Smooth muscle cell (in vitro differentiated cells): Measurements from ENCODE around the gene DSCAM. TPM values are rescaled to one million over a fixed set of nuclear protein-coding genes. Genes with fewer than 3 reads are reported as not detected.

ENCODE experiments used
- DNase-seq: peaks from one replicate; lab custom pipeline; 2025; ENCODE audit not compliant: unreplicated experiment; lab: John Stamatoyannopoulos, UW
- H2AFZ ChIP-seq: fragments of 200-600 bp; sonication (generic); 2 replicates; pipeline ENCODE4 v1.6.0; 2016; ENCODE audit warnings: antibody characterized with exemption, low read depth, mild to moderate bottlenecking
- H3F3A ChIP-seq: fragments of 200-600 bp; sonication (generic); 2 replicates; pipeline ENCODE4 v1.6.0; 2017; ENCODE audit warnings: antibody characterized with exemption, low read depth
- H3K27ac ChIP-seq: fragments of 200-600 bp; sonication (generic); 2 replicates; pipeline ENCODE4 v1.5.1; 2016; ENCODE audit warnings: low read depth, mild to moderate bottlenecking
- H3K27me3 ChIP-seq: fragments of 200-600 bp; sonication (generic); 2 replicates; pipeline ENCODE4 v1.6.1; 2016; ENCODE audit warnings: low read depth, mild to moderate bottlenecking
- H3K36me3 ChIP-seq: fragments of 200-600 bp; sonication (generic); 2 replicates; pipeline ENCODE4 v1.5.1; 2016; ENCODE audit warnings: low read depth
- H3K4me1 ChIP-seq: fragments of 200-600 bp; sonication (generic); 2 replicates; pipeline ENCODE4 v1.5.1; 2016; ENCODE audit warnings: low read depth
- H3K4me2 ChIP-seq: fragments of 200-600 bp; sonication (generic); 2 replicates; pipeline ENCODE4 v1.6.0; 2016; ENCODE audit warnings: mild to moderate bottlenecking
- H3K4me3 ChIP-seq: fragments of 200-600 bp; sonication (generic); 2 replicates; pipeline ENCODE4 v1.5.1; 2016; ENCODE audit warnings: mild to moderate bottlenecking
- H3K79me2 ChIP-seq: fragments of 200-600 bp; sonication (generic); 2 replicates; pipeline ENCODE4 v1.6.0; 2016; ENCODE audit warnings: low read depth, mild to moderate bottlenecking
- H3K9ac ChIP-seq: fragments of 200-600 bp; sonication (generic); 2 replicates; pipeline ENCODE4 v1.6.0; 2016; ENCODE audit warnings: low read depth
- H3K9me3 ChIP-seq: fragments of 200-600 bp; sonication (generic); replicated peaks from 2 replicates; pipeline ENCODE4 v1.5.1; 2016; ENCODE audit warnings: low read depth
- H4K20me1 ChIP-seq: fragments of 200-600 bp; sonication (generic); 2 replicates; pipeline ENCODE4 v1.6.0; 2016; ENCODE audit warnings: low read depth
- CTCF ChIP-seq: fragments of 200-600 bp; sonication (generic); IDR thresholded peaks from 2 replicates; pipeline ENCODE4 v1.5.1; 2017; ENCODE audit warnings: borderline replicate concordance, mild to moderate bottlenecking, antibody characterized with exemption; ENCODE audit not compliant: insufficient read depth, poor library complexity, severe bottlenecking
- WGBS: methylation state at CpG from one replicate; pipeline ENCODE4 v1.1.7; 2016; ENCODE audit warnings: low lambda C conversion rate; 5-methylcytosine and 5-hydroxymethylcytosine counted together
- polyA plus RNA-seq: library from polyadenylated mRNA; unstranded; fragments of >200 nt; fragmentation: Nextera tagmentation; extraction: Ambion mirVana; gene quantifications from 2 replicates; pipeline ENCODE4 v1.2.1, GENCODE V29; 2016
- total RNA-seq: library from RNA; depleted of rRNA; stranded (reverse); fragments of >200 nt; gene quantifications from 2 replicates; pipeline ENCODE4 v1.2.3, GENCODE V29; 2014

Gene DSCAM
- total and polyA plus RNA-seq, 2 experiments from 2014 or later = not detected

- DNase-seq = no peak
- H3K4me3 ChIP-seq = no peak overlapping the region
- H3K27ac ChIP-seq = no peak overlapping the region
- H3F3A ChIP-seq = no peaks in the 10 kb centered on the region
- H3K4me1 ChIP-seq = no peaks in the 10 kb centered on the region
- H2AFZ ChIP-seq = no peak overlapping the region
- 90% methylated on average over 3 of the region's 3 CpGs for WGBS
- H3K4me2 ChIP-seq = no peak overlapping the region
- no peaks in the 10 kb centered on the region for H3K27me3 ChIP-seq
- no peaks in the 10 kb centered on the region for H3K79me2 ChIP-seq
- H3K9ac ChIP-seq = no peak overlapping the region
- H3K9me3 ChIP-seq = no peaks in the 10 kb centered on the region
- no peaks in the 10 kb centered on the region for H4K20me1 ChIP-seq
- TF ChIP-seq CTCF = no peak
- no peaks in the 10 kb centered on the region for H3K36me3 ChIP-seq
Measured at GRCh38 chr21:40699366-40699765, 147.6 kb downstream of the DSCAM start.

GRCh38 chr21:40696246-40696645 lies 150.7 kb downstream of the DSCAM start:
- Histone ChIP-seq H3K27ac (no peak overlapping the region), H3K27me3 (no peaks in the 10 kb centered on the region), H3K9ac (no peak overlapping the region), H3F3A (no peaks in the 10 kb centered on the region), H3K4me1 (no peaks in the 10 kb centered on the region), H3K79me2 (no peaks in the 10 kb centered on the region), H3K4me2 (no peak overlapping the region), H3K36me3 (no peaks in the 10 kb centered on the region), H2AFZ (no peak overlapping the region), H3K4me3 (no peak overlapping the region), H4K20me1 (no peaks in the 10 kb centered on the region), H3K9me3 (no peaks in the 10 kb centered on the region)
- no peak for TF ChIP-seq CTCF
- DNase-seq = no peak
- WGBS = 76% methylated on average over 6 of the region's 6 CpGs

- no peak for TF ChIP-seq CTCF
- WGBS = 67% methylated on average over 4 of the region's 4 CpGs
Measured at GRCh38 chr21:40689840-40690360, 157.1 kb downstream of the DSCAM start.

GRCh38 chr21:40689217-40689616 lies 157.7 kb downstream of the DSCAM start:
- H3K27me3 ChIP-seq = no peaks in the 10 kb centered on the region

More at GRCh38 chr21:40689840-40690360, 157.1 kb downstream of the DSCAM start:
- no peaks in the 10 kb centered on the region for H4K20me1 ChIP-seq
- DNase-seq = no peak
- H3K27ac ChIP-seq = no peak overlapping the region
- H3K9me3 ChIP-seq = no peaks in the 10 kb centered on the region
- H3K4me3 ChIP-seq = no peak overlapping the region
- no peaks in the 10 kb centered on the region for H3K36me3 ChIP-seq
- peaks cover 12% of the 10 kb centered on the region for H3K4me1 ChIP-seq
- no peak overlapping the region for H2AFZ ChIP-seq
- no peak overlapping the region for H3K4me2 ChIP-seq
- H3K27me3 ChIP-seq = no peaks in the 10 kb centered on the region
- H3K79me2 ChIP-seq = no peaks in the 10 kb centered on the region
- no peaks in the 10 kb centered on the region for H3F3A ChIP-seq
- H3K9ac ChIP-seq = no peak overlapping the region

More at GRCh38 chr21:40689217-40689616, 157.7 kb downstream of the DSCAM start:
- no peaks in the 10 kb centered on the region for H4K20me1 ChIP-seq
- DNase-seq = no peak
- no peak overlapping the region for H3K4me3 ChIP-seq
- 98% methylated on average over 4 of the region's 4 CpGs for WGBS
- TF ChIP-seq CTCF = no peak
- peaks cover 12% of the 10 kb centered on the region for H3K4me1 ChIP-seq
- no peak overlapping the region for H3K27ac ChIP-seq
- H3K79me2 ChIP-seq = no peaks in the 10 kb centered on the region
- no peaks in the 10 kb centered on the region for H3K36me3 ChIP-seq
- H3K4me2 ChIP-seq = no peak overlapping the region
- no peak overlapping the region for H2AFZ ChIP-seq
- no peaks in the 10 kb centered on the region for H3K9me3 ChIP-seq
- H3F3A ChIP-seq = no peaks in the 10 kb centered on the region
- H3K9ac ChIP-seq = no peak overlapping the region
